ENCODE measurements around the gene KCNJ9.

- TF ChIP-seq EZH2 (IDR thresholded peaks at IDR 0.05; ENCODE audit: low read depth, unreplicated experiment), result no peak
- TF ChIP-seq CTCF (conservative IDR thresholded peaks at IDR 0.05; ENCODE audit: low read depth in 2 of 2), result no peak
- no peak for TF ChIP-seq EZH2phosphoT487 (IDR thresholded peaks at IDR 0.05; ENCODE audit: unreplicated experiment)
- TF ChIP-seq, protein P1, sequence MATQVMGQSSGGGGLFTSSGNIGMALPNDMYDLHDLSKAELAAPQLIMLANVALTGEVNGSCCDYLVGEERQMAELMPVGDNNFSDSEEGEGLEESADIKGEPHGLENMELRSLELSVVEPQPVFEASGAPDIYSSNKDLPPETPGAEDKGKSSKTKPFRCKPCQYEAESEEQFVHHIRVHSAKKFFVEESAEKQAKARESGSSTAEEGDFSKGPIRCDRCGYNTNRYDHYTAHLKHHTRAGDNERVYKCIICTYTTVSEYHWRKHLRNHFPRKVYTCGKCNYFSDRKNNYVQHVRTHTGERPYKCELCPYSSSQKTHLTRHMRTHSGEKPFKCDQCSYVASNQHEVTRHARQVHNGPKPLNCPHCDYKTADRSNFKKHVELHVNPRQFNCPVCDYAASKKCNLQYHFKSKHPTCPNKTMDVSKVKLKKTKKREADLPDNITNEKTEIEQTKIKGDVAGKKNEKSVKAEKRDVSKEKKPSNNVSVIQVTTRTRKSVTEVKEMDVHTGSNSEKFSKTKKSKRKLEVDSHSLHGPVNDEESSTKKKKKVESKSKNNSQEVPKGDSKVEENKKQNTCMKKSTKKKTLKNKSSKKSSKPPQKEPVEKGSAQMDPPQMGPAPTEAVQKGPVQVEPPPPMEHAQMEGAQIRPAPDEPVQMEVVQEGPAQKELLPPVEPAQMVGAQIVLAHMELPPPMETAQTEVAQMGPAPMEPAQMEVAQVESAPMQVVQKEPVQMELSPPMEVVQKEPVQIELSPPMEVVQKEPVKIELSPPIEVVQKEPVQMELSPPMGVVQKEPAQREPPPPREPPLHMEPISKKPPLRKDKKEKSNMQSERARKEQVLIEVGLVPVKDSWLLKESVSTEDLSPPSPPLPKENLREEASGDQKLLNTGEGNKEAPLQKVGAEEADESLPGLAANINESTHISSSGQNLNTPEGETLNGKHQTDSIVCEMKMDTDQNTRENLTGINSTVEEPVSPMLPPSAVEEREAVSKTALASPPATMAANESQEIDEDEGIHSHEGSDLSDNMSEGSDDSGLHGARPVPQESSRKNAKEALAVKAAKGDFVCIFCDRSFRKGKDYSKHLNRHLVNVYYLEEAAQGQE (IDR thresholded peaks at IDR 0.05; ENCODE audit: unreplicated experiment), result no peak
- no peak for TF ChIP-seq POLR2AphosphoS5 (IDR thresholded peaks at IDR 0.05; ENCODE audit: low read depth)
- no peak for TF ChIP-seq ZNF462 (CRISPR knock-in tag; IDR thresholded peaks at IDR 0.05)
- TF ChIP-seq JUNB (IDR thresholded peaks at IDR 0.05; ENCODE audit: unreplicated experiment), result no peak
- TF ChIP-seq STAT1 (IDR thresholded peaks at IDR 0.05; ENCODE audit: unreplicated experiment), result no peak
- TF ChIP-seq ETS1 (IDR thresholded peaks at IDR 0.05), result no peak
- TF ChIP-seq CREB1 (CRISPR knock-in tag; IDR thresholded peaks at IDR 0.05; ENCODE audit: low read depth), result no peak
Measured at GRCh38 chr1:160047111-160047991, 34.0 kb upstream of the KCNJ9 start.
